Measurements from ENCODE around the gene SMYD3. TPM values are rescaled to one million over a fixed set of nuclear protein-coding genes. Genes with fewer than 3 reads are reported as not detected.

SMYD3 gene
- total and polyA plus RNA-seq, 2 of the 13 experiments (the other 11 are each of a cell fraction or from before 2014, with no cell fraction given): 27.7 to 35.8 TPM

DNA sequence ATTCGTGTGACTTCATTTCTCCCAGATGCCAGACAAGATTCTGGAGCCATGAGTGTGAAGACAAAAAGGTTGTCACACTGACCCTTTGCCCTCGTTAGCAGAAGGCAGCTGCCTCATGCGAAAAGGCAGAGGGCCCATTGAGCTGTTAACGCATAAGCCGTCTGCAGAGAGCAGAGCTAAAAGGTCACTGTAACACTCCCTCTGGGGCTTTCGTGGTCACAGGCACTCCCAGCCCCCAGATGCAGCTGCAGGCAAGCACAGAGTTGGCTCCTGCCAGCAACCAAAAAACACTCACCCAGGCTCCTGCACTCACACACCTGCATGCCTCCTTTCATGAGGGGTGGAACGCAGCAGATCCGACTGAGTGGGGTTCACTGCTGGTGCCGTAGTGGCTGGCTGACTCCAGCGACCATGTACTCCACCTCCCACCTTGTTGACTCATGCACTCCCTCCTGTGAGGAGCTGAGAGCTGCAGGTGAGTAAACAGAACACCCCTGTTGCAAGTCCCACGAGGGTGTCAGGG is 287.5 kb downstream of the SMYD3 start (continued):
- TF ChIP-seq, protein P1, sequence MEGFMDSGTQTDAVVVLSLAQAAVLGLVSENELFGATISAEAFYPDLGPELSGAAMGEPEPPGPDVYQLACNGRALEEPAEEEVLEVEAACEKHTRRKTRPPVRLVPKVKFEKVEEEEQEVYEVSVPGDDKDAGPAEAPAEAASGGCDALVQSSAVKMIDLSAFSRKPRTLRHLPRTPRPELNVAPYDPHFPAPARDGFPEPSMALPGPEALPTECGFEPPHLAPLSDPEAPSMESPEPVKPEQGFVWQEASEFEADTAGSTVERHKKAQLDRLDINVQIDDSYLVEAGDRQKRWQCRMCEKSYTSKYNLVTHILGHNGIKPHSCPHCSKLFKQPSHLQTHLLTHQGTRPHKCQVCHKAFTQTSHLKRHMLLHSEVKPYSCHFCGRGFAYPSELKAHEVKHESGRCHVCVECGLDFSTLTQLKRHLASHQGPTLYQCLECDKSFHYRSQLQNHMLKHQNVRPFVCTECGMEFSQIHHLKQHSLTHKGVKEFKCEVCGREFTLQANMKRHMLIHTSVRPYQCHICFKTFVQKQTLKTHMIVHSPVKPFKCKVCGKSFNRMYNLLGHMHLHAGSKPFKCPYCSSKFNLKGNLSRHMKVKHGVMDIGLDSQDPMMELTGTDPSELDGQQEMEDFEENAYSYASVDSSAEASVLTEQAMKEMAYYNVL (CRISPR knock-in tag; IDR thresholded peaks at IDR 0.05; ENCODE audit: borderline replicate concordance): peak; percentile 71; the same call in 1 of the 2 replicates
- 0 out of 2 replicates have a peak, but pooled peaks have one; percentile 43 for TF ChIP-seq JUND (CRISPR knock-in tag; IDR thresholded peaks at IDR 0.05)
- no peak for TF ChIP-seq ESRRA (CRISPR knock-in tag; IDR thresholded peaks at IDR 0.05; ENCODE audit: low read depth)
- no peak for TF ChIP-seq CENPT (CRISPR knock-in tag; IDR thresholded peaks at IDR 0.05; ENCODE audit: low read depth)
- TF ChIP-seq, protein P2, sequence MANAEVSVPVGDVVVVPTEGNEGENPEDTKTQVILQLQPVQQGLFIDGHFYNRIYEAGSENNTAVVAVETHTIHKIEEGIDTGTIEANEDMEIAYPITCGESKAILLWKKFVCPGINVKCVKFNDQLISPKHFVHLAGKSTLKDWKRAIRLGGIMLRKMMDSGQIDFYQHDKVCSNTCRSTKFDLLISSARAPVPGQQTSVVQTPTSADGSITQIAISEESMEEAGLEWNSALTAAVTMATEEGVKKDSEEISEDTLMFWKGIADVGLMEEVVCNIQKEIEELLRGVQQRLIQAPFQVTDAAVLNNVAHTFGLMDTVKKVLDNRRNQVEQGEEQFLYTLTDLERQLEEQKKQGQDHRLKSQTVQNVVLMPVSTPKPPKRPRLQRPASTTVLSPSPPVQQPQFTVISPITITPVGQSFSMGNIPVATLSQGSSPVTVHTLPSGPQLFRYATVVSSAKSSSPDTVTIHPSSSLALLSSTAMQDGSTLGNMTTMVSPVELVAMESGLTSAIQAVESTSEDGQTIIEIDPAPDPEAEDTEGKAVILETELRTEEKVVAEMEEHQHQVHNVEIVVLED (CRISPR knock-in tag; IDR thresholded peaks at IDR 0.05; ENCODE audit: borderline replicate concordance): peak; percentile 23; the same call in 1 of the 2 replicates
- peak; percentile 57; the same call in 1 of the 2 replicates for TF ChIP-seq FOXO1 (CRISPR knock-in tag; IDR thresholded peaks at IDR 0.05)
- peak; percentile 37; the same call in 1 of the 2 replicates for TF ChIP-seq ZNF274 (CRISPR knock-in tag; IDR thresholded peaks at IDR 0.05)
- no peak for TF ChIP-seq ZNF713 (CRISPR knock-in tag; IDR thresholded peaks at IDR 0.05)
- TF ChIP-seq ZMYM4 (CRISPR knock-in tag; IDR thresholded peaks at IDR 0.05): peak; percentile 55; the same call in 1 of the 2 replicates
- peak; percentile 31; the same call in 1 of the 2 replicates for TF ChIP-seq HDAC2 (CRISPR knock-in tag; IDR thresholded peaks at IDR 0.05)
- TF ChIP-seq, protein P3, sequence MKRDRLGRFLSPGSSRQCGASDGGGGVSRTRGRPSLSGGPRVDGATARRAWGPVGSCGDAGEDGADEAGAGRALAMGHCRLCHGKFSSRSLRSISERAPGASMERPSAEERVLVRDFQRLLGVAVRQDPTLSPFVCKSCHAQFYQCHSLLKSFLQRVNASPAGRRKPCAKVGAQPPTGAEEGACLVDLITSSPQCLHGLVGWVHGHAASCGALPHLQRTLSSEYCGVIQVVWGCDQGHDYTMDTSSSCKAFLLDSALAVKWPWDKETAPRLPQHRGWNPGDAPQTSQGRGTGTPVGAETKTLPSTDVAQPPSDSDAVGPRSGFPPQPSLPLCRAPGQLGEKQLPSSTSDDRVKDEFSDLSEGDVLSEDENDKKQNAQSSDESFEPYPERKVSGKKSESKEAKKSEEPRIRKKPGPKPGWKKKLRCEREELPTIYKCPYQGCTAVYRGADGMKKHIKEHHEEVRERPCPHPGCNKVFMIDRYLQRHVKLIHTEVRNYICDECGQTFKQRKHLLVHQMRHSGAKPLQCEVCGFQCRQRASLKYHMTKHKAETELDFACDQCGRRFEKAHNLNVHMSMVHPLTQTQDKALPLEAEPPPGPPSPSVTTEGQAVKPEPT (CRISPR knock-in tag; IDR thresholded peaks at IDR 0.05; ENCODE audit: low read depth): no peak
- TF ChIP-seq, protein P4, sequence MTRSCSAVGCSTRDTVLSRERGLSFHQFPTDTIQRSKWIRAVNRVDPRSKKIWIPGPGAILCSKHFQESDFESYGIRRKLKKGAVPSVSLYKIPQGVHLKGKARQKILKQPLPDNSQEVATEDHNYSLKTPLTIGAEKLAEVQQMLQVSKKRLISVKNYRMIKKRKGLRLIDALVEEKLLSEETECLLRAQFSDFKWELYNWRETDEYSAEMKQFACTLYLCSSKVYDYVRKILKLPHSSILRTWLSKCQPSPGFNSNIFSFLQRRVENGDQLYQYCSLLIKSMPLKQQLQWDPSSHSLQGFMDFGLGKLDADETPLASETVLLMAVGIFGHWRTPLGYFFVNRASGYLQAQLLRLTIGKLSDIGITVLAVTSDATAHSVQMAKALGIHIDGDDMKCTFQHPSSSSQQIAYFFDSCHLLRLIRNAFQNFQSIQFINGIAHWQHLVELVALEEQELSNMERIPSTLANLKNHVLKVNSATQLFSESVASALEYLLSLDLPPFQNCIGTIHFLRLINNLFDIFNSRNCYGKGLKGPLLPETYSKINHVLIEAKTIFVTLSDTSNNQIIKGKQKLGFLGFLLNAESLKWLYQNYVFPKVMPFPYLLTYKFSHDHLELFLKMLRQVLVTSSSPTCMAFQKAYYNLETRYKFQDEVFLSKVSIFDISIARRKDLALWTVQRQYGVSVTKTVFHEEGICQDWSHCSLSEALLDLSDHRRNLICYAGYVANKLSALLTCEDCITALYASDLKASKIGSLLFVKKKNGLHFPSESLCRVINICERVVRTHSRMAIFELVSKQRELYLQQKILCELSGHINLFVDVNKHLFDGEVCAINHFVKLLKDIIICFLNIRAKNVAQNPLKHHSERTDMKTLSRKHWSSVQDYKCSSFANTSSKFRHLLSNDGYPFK (CRISPR knock-in tag; IDR thresholded peaks at IDR 0.05; ENCODE audit: borderline replicate concordance): peak; percentile 17; the same call in 1 of the 2 replicates
- 0 out of 2 replicates have a peak, but pooled peaks have one; percentile 15 for TF ChIP-seq FOXA1 (IDR thresholded peaks at IDR 0.05)
- TF ChIP-seq FOXA1 (CRISPR knock-in tag; IDR thresholded peaks at IDR 0.05): peak; percentile 92
- TF ChIP-seq ZMAT3 (CRISPR knock-in tag; conservative IDR thresholded peaks at IDR 0.05): 0 out of 2 replicates have a peak, but pooled peaks have one; percentile 42
- TF ChIP-seq CEBPG (CRISPR knock-in tag; IDR thresholded peaks at IDR 0.05): 0 out of 2 replicates have a peak, but pooled peaks have one; percentile 31
- no peak for TF ChIP-seq TBP (CRISPR knock-in tag; IDR thresholded peaks at IDR 0.05)
- 0 out of 2 replicates have a peak, but pooled peaks have one; percentile 32 for TF ChIP-seq ZNF264 (CRISPR knock-in tag; IDR thresholded peaks at IDR 0.05)
- peak; percentile 67; the same call in 1 of the 2 replicates for TF ChIP-seq FOXK1 (CRISPR knock-in tag; IDR thresholded peaks at IDR 0.05; ENCODE audit: borderline replicate concordance, low read depth)
